GM12878 (cell line): ENCODE results near the gene PLEKHJ1. TPM values are rescaled to one million over a fixed set of nuclear protein-coding genes. Genes with fewer than 3 reads are reported as not detected.
A peak's percentile ranks its signal among the peaks of the same experiment; 100 is the strongest.

ENCODE experiments used
- BMI1 ChIP-seq: fragments of 450-650 bp; IDR thresholded peaks from 2 replicates; pipeline ENCODE4 v1.6.1; 2016; ENCODE audit warnings: mild to moderate bottlenecking, moderate library complexity, borderline replicate concordance
- BRCA1 ChIP-seq: IDR thresholded peaks from 2 replicates; pipeline ENCODE4 v1.6.1; 2011; ENCODE audit warnings: low read depth, low read length, improper control_type of control experiment
- CHD2 ChIP-seq: IDR thresholded peaks from 2 replicates; pipeline ENCODE4 v1.6.1; 2011; ENCODE audit warnings: low read depth, low read length, improper control_type of control experiment, borderline replicate concordance
- CREB1 ChIP-seq: IDR thresholded peaks from 2 replicates; pipeline ENCODE4 v1.6.1; 2012; ENCODE audit warnings: low read depth, mild to moderate bottlenecking, inconsistent platforms
- CREM ChIP-seq: IDR thresholded peaks from 2 replicates; pipeline ENCODE4 v1.6.1; 2014; ENCODE audit warnings: antibody characterized with exemption, low read depth
- KLF5 ChIP-seq: fragments of 450-650 bp; IDR thresholded peaks from 2 replicates; pipeline ENCODE4 v1.6.1; 2014; ENCODE audit warnings: mild to moderate bottlenecking; ENCODE audit not compliant: partially characterized antibody
- MTA3 ChIP-seq: IDR thresholded peaks from 2 replicates; pipeline ENCODE4 v1.6.1; 2012; ENCODE audit warnings: low read length, inconsistent platforms, borderline replicate concordance
- NR2C2 ChIP-seq: IDR thresholded peaks from 2 replicates; pipeline ENCODE4 v1.6.1; 2011; ENCODE audit warnings: borderline replicate concordance, low read depth; ENCODE audit not compliant: control insufficient read depth, insufficient read length
- POLR2A ChIP-seq: IDR thresholded peaks from 2 replicates; pipeline ENCODE4 v1.6.1; 2011; ENCODE audit warnings: low read depth, mild to moderate bottlenecking, low read length
- SIX5 ChIP-seq: IDR thresholded peaks from 2 replicates; pipeline ENCODE4 v1.6.1; 2011; ENCODE audit warnings: mild to moderate bottlenecking, low read depth, low read length, moderate library complexity; ENCODE audit not compliant: severe bottlenecking
- STAT3 ChIP-seq: IDR thresholded peaks from 2 replicates; pipeline ENCODE4 v1.6.1; 2011; ENCODE audit warnings: low read depth, low read length, improper control_type of control experiment
- SUZ12 ChIP-seq: fragments of 200-600 bp; sonication (generic); IDR thresholded peaks from one replicate; pipeline ENCODE4 v1.6.1; 2018; ENCODE audit warnings: antibody characterized with exemption, mild to moderate bottlenecking; ENCODE audit not compliant: unreplicated experiment
- ZZZ3 ChIP-seq: IDR thresholded peaks from 2 replicates; pipeline ENCODE4 v1.6.1; 2011; ENCODE audit warnings: low read depth; ENCODE audit not compliant: control insufficient read depth, insufficient read length
- polyA plus RNA-seq, 11 experiments: library from polyadenylated mRNA; depleted of rRNA in 4 of 11; unstranded in 6 of 11; stranded (reverse) in 5 of 11; fragments of >200 nt; fragmentation: Nextera tagmentation in 4 of 11; fragmentation: Illumina TruSeq in 1 of 11; extraction: Ambion mirVana in 4 of 11; extraction: Trizol in 1 of 11; gene quantifications; 1 replicate in 1 of 11; 2 replicates in 10 of 11; pipeline versions ENCODE4 v1.2.1 to v1.2.3, GENCODE V29; 2011 to 2016; ENCODE audit warnings: inconsistent platforms in 2 of 11, missing spikeins in 2 of 11, low read depth in 1 of 11
- total RNA-seq, 4 experiments: library from RNA; depleted of rRNA in 3 of 4; stranded (reverse); fragments of >200 nt in 3 of 4; fragmentation: Illumina TruSeq in 1 of 4; extraction: Trizol in 1 of 4; gene quantifications; 2 replicates each; pipeline versions ENCODE4 v1.2.1 to v1.2.3, GENCODE V29; 2013 to 2021
- TF ChIP-seq, protein P1 (sequence below): fragments of 450-650 bp; formaldehyde crosslinking; IDR thresholded peaks from 2 replicates; pipeline ENCODE4 v1.5.0; 2022; ENCODE audit warnings: mild to moderate bottlenecking, missing genetic modification characterization
- TF ChIP-seq, protein P2 (sequence below): IDR thresholded peaks from 2 replicates; pipeline ENCODE4 v1.6.1; 2012; ENCODE audit warnings: improper control_type of control experiment, low read depth, low read length; ENCODE audit not compliant: insufficient replicate concordance
- TF ChIP-seq, protein P3 (sequence below), 3 experiments: IDR thresholded peaks in 2 of 3; conservative IDR thresholded peaks in 1 of 3; 2 replicates each; pipeline ENCODE4 v1.5.1; 2011; ENCODE audit warnings: low read depth in 3 of 3, low read length in 3 of 3, mild to moderate bottlenecking in 3 of 3, control low read depth in 2 of 3, moderate library complexity in 2 of 3, inconsistent platforms in 1 of 3, mixed read lengths in 1 of 3; ENCODE audit not compliant: control insufficient read depth in 2 of 3, insufficient read depth in 1 of 3; ENCODE audit errors: extremely low read depth in 1 of 3
- TF ChIP-seq, protein P4 (sequence below): IDR thresholded peaks from 2 replicates; pipeline ENCODE4 v1.6.1; 2012; ENCODE audit warnings: low read depth, low read length, improper control_type of control experiment

The PLEKHJ1 gene
- total and polyA plus RNA-seq, 10 of the 15 experiments (the other 5 are each of a cell fraction or from before 2014, with no cell fraction given): 1.3 to 133 (median 75.0) TPM

DNA sequence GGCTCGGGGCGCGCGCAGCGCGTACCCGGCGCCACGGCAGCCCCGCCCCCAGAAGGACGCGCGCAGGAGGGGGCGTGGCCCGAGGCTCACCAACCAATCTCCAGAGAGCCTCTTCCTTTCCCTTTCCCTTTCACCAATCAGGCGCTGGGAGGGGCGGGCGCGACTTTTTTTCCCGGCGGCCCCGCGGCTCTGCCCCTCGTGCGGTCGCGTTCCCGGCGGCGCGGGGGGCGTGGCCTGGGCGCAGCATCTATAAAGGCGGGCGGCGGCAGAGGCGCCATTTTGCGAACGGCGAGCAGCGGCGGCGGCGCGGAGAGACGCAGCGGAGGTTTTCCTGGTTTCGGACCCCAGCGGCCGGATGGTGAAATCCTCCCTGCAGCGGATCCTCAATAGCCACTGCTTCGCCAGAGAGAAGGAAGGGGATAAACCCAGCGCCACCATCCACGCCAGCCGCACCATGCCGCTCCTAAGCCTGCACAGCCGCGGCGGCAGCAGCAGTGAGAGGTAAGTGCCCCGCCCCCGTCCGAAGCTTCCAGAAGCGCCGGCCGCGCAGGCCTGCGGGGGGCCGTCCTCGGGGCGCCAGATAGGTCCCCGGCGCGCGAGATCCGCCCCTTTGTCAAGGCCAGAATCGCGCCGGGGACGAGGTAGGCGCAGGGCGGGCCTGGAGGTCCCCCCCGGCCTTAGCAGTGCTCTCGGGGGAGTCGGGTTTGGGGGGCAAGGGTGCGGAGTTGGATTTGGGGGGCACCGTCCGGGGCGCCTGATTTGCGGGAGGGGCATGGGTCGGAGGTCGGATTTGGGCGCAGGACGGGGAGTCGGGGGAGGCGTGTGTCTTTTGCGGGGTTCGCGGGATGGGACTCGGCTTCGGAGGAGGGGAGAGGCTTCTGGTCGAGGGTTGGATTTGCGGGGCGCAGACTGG is 33.4 kb upstream of the PLEKHJ1 start (continued):
- no peak for TF ChIP-seq MTA3
- no peak for TF ChIP-seq SIX5
- TF ChIP-seq, protein P1, sequence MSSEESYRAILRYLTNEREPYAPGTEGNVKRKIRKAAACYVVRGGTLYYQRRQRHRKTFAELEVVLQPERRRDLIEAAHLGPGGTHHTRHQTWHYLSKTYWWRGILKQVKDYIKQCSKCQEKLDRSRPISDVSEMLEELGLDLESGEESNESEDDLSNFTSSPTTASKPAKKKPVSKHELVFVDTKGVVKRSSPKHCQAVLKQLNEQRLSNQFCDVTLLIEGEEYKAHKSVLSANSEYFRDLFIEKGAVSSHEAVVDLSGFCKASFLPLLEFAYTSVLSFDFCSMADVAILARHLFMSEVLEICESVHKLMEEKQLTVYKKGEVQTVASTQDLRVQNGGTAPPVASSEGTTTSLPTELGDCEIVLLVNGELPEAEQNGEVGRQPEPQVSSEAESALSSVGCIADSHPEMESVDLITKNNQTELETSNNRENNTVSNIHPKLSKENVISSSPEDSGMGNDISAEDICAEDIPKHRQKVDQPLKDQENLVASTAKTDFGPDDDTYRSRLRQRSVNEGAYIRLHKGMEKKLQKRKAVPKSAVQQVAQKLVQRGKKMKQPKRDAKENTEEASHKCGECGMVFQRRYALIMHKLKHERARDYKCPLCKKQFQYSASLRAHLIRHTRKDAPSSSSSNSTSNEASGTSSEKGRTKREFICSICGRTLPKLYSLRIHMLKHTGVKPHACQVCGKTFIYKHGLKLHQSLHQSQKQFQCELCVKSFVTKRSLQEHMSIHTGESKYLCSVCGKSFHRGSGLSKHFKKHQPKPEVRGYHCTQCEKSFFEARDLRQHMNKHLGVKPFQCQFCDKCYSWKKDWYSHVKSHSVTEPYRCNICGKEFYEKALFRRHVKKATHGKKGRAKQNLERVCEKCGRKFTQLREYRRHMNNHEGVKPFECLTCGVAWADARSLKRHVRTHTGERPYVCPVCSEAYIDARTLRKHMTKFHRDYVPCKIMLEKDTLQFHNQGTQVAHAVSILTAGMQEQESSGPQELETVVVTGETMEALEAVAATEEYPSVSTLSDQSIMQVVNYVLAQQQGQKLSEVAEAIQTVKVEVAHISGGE: no peak
- no peak for TF ChIP-seq STAT3
- TF ChIP-seq, protein P2, sequence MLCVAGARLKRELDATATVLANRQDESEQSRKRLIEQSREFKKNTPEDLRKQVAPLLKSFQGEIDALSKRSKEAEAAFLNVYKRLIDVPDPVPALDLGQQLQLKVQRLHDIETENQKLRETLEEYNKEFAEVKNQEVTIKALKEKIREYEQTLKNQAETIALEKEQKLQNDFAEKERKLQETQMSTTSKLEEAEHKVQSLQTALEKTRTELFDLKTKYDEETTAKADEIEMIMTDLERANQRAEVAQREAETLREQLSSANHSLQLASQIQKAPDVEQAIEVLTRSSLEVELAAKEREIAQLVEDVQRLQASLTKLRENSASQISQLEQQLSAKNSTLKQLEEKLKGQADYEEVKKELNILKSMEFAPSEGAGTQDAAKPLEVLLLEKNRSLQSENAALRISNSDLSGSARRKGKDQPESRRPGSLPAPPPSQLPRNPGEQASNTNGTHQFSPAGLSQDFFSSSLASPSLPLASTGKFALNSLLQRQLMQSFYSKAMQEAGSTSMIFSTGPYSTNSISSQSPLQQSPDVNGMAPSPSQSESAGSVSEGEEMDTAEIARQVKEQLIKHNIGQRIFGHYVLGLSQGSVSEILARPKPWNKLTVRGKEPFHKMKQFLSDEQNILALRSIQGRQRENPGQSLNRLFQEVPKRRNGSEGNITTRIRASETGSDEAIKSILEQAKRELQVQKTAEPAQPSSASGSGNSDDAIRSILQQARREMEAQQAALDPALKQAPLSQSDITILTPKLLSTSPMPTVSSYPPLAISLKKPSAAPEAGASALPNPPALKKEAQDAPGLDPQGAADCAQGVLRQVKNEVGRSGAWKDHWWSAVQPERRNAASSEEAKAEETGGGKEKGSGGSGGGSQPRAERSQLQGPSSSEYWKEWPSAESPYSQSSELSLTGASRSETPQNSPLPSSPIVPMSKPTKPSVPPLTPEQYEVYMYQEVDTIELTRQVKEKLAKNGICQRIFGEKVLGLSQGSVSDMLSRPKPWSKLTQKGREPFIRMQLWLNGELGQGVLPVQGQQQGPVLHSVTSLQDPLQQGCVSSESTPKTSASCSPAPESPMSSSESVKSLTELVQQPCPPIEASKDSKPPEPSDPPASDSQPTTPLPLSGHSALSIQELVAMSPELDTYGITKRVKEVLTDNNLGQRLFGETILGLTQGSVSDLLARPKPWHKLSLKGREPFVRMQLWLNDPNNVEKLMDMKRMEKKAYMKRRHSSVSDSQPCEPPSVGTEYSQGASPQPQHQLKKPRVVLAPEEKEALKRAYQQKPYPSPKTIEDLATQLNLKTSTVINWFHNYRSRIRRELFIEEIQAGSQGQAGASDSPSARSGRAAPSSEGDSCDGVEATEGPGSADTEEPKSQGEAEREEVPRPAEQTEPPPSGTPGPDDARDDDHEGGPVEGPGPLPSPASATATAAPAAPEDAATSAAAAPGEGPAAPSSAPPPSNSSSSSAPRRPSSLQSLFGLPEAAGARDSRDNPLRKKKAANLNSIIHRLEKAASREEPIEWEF: no peak
- peak; percentile 71; the same call in 1 of the 2 replicates for TF ChIP-seq CREB1
- TF ChIP-seq KLF5: no peak
- no peak for TF ChIP-seq NR2C2
- TF ChIP-seq ZZZ3: no peak
- TF ChIP-seq BRCA1: no peak
- peak; percentile 100 for TF ChIP-seq POLR2A
- peak; percentile 39; the same call in 1 of the 2 replicates for TF ChIP-seq CREM
- TF ChIP-seq CHD2: peak; percentile 86
- no peak for TF ChIP-seq BMI1
- TF ChIP-seq, protein P3, sequence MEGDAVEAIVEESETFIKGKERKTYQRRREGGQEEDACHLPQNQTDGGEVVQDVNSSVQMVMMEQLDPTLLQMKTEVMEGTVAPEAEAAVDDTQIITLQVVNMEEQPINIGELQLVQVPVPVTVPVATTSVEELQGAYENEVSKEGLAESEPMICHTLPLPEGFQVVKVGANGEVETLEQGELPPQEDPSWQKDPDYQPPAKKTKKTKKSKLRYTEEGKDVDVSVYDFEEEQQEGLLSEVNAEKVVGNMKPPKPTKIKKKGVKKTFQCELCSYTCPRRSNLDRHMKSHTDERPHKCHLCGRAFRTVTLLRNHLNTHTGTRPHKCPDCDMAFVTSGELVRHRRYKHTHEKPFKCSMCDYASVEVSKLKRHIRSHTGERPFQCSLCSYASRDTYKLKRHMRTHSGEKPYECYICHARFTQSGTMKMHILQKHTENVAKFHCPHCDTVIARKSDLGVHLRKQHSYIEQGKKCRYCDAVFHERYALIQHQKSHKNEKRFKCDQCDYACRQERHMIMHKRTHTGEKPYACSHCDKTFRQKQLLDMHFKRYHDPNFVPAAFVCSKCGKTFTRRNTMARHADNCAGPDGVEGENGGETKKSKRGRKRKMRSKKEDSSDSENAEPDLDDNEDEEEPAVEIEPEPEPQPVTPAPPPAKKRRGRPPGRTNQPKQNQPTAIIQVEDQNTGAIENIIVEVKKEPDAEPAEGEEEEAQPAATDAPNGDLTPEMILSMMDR (IDR thresholded peaks at IDR 0.05 in 2 of 3, conservative IDR thresholded peaks at IDR 0.05 in 1 of 3; ENCODE audit: control insufficient read depth in 2 of 3, extremely low read depth in 1 of 3, insufficient read depth in 1 of 3, low read depth in 3 of 3, low read length in 3 of 3): peak; percentile 5 to 9 (median 9); a peak in 1 of 6 replicates
- TF ChIP-seq SUZ12: no peak
- TF ChIP-seq, protein P4, sequence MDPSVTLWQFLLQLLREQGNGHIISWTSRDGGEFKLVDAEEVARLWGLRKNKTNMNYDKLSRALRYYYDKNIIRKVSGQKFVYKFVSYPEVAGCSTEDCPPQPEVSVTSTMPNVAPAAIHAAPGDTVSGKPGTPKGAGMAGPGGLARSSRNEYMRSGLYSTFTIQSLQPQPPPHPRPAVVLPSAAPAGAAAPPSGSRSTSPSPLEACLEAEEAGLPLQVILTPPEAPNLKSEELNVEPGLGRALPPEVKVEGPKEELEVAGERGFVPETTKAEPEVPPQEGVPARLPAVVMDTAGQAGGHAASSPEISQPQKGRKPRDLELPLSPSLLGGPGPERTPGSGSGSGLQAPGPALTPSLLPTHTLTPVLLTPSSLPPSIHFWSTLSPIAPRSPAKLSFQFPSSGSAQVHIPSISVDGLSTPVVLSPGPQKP: no peak
